SHP77 (cell line): ENCODE measurements around the gene STAM.

ENCODE experiments used
- DNase-seq, 2 experiments: peaks; one replicate each; lab custom pipeline; 2025; lab: John Stamatoyannopoulos, UW

Gene STAM

GRCh38 chr10:17647326-17647725 is 3.4 kb downstream of the STAM start:
- DNase-seq: no peak

- DNase-seq: no peak
These were observed 4.5 kb downstream of the STAM start for GRCh38 chr10:17648243-17649035.

- DNase-seq: no peak
These were observed 5.1 kb downstream of the STAM start for GRCh38 chr10:17649052-17649451.

- DNase-seq: no peak
These were observed 5.9 kb downstream of the STAM start for GRCh38 chr10:17649836-17650235.

- DNase-seq: no peak
These were observed 6.5 kb downstream of the STAM start for GRCh38 chr10:17650416-17650815.

- no peak for DNase-seq
These were observed 7.9 kb downstream of the STAM start for GRCh38 chr10:17651896-17652295.

- no peak for DNase-seq
These were observed 8.6 kb downstream of the STAM start for GRCh38 chr10:17652585-17652984.

GRCh38 chr10:17655009-17655408 is 11.1 kb downstream of the STAM start:
- no peak for DNase-seq

- DNase-seq: no peak
These were observed 11.7 kb downstream of the STAM start for GRCh38 chr10:17655567-17656146.

GRCh38 chr10:17657103-17657500 is 13.2 kb downstream of the STAM start:
- no peak for DNase-seq

GRCh38 chr10:17659365-17659764 is 15.4 kb downstream of the STAM start:
- no peak for DNase-seq

GRCh38 chr10:17660921-17661320 is 17.0 kb downstream of the STAM start:
- no peak for DNase-seq

GRCh38 chr10:17661510-17661909 is 17.6 kb downstream of the STAM start:
- no peak for DNase-seq

GRCh38 chr10:17662193-17663138 is 18.5 kb downstream of the STAM start:
- no peak for DNase-seq

- DNase-seq: no peak
These were observed 19.5 kb downstream of the STAM start for GRCh38 chr10:17663450-17663849.

- no peak for DNase-seq
These were observed 21.8 kb downstream of the STAM start for GRCh38 chr10:17665747-17666146.

GRCh38 chr10:17668435-17669184 is 24.7 kb downstream of the STAM start:
- no peak for DNase-seq

GRCh38 chr10:17669185-17669872 is 25.4 kb downstream of the STAM start:
- no peak for DNase-seq

- DNase-seq: no peak
These were observed 27.4 kb downstream of the STAM start for GRCh38 chr10:17671307-17671706.

- no peak for DNase-seq
These were observed 29.6 kb downstream of the STAM start for GRCh38 chr10:17673471-17674061.

- no peak for DNase-seq
These were observed 30.6 kb downstream of the STAM start for GRCh38 chr10:17674566-17674965.
